ENCODE results near the gene PRSS38. TPM values are rescaled to one million over a fixed set of nuclear protein-coding genes. Genes with fewer than 3 reads are reported as not detected.

PRSS38 gene
- total RNA-seq (not detected in 2 replicates), polyA plus RNA-seq (not detected in 2 replicates)

GRCh38 chr1:227815468-227816409, at the start of gene PRSS38:
TSS of gene PRSS38 (plus strand) at chr1:227815675. CDS start at chr1:227815717, 42 bp downstream.
- TF ChIP-seq CTCF (IDR thresholded peaks at IDR 0.05; ENCODE audit: low read depth, low read length): no peak
- H3K9me3 ChIP-seq (ENCODE audit: low read depth): no peaks in the 10 kb centered on the region
- H3K4me1 ChIP-seq (ENCODE audit: low read depth): no peaks in the 10 kb centered on the region
- no peak for DNase-seq (ENCODE audit: low read depth in 1 of 2, low spot score in 1 of 2)
- H3K36me3 ChIP-seq: no peaks in the 10 kb centered on the region
- no peak within 1 kb of the TSS for H3K4me3 ChIP-seq
- H3K27me3 ChIP-seq: no peaks in the 10 kb centered on the region
- no peak within 1 kb of the TSS for H3K27ac ChIP-seq

- no peak for TF ChIP-seq CTCF (IDR thresholded peaks at IDR 0.05; ENCODE audit: low read depth, low read length)
- H3K36me3 ChIP-seq: peaks cover 17% of the 10 kb centered on the region
- H3K4me1 ChIP-seq (ENCODE audit: low read depth): peaks cover 5% of the 10 kb centered on the region
- no peak overlapping the region for H3K27ac ChIP-seq
- no peaks in the 10 kb centered on the region for H3K27me3 ChIP-seq
- H3K9me3 ChIP-seq (ENCODE audit: low read depth): no peaks in the 10 kb centered on the region
- DNase-seq (ENCODE audit: low read depth in 1 of 2, low spot score in 1 of 2): no peak
- H3K4me3 ChIP-seq: no peak overlapping the region
Observed at GRCh38 chr1:227766015-227766634, 49.4 kb upstream of the PRSS38 start.

- Histone ChIP-seq H3K27me3 (no peaks in the 10 kb centered on the region), H3K9me3 (ENCODE audit: low read depth) (no peaks in the 10 kb centered on the region), H3K4me1 (ENCODE audit: low read depth) (peaks cover 5% of the 10 kb centered on the region), H3K27ac (no peak overlapping the region), H3K36me3 (peaks cover 17% of the 10 kb centered on the region), H3K4me3 (no peak overlapping the region)
- no peak for DNase-seq (ENCODE audit: low read depth in 1 of 2, low spot score in 1 of 2)
- no peak for TF ChIP-seq CTCF (IDR thresholded peaks at IDR 0.05; ENCODE audit: low read depth, low read length)
Observed at GRCh38 chr1:227766653-227767277, 48.7 kb upstream of the PRSS38 start.

GRCh38 chr1:227767401-227768124, 47.9 kb upstream of the PRSS38 start:
- Histone ChIP-seq H3K27me3 (no peaks in the 10 kb centered on the region), H3K4me1 (ENCODE audit: low read depth) (peaks cover 4% of the 10 kb centered on the region), H3K4me3 (no peak overlapping the region), H3K27ac (no peak overlapping the region), H3K36me3 (peaks cover 17% of the 10 kb centered on the region), H3K9me3 (ENCODE audit: low read depth) (no peaks in the 10 kb centered on the region)
- DNase-seq (ENCODE audit: low read depth in 1 of 2, low spot score in 1 of 2): no peak
- TF ChIP-seq CTCF (IDR thresholded peaks at IDR 0.05; ENCODE audit: low read depth, low read length): no peak

- no peak for TF ChIP-seq CTCF (IDR thresholded peaks at IDR 0.05; ENCODE audit: low read depth, low read length)
- Histone ChIP-seq H3K36me3 (peaks cover 17% of the 10 kb centered on the region), H3K9me3 (ENCODE audit: low read depth) (no peaks in the 10 kb centered on the region), H3K4me3 (no peak overlapping the region), H3K27me3 (no peaks in the 10 kb centered on the region), H3K27ac (no peak overlapping the region), H3K4me1 (ENCODE audit: low read depth) (no peaks in the 10 kb centered on the region)
- DNase-seq (ENCODE audit: low read depth in 1 of 2, low spot score in 1 of 2): no peak
Observed at GRCh38 chr1:227768125-227768439, 47.4 kb upstream of the PRSS38 start.
